T-cell (primary cell): Measurements from ENCODE around the gene CCDC12. TPM values are rescaled to one million over a fixed set of nuclear protein-coding genes. Genes with fewer than 3 reads are reported as not detected.

Experiments used
- ATAC-seq, 4 experiments: fragments of 200-7000 bp in 3 of 4; fragments of 150-1000 bp in 1 of 4; cut with Tn5 transposase; replicated peaks in 1 of 4; 1 replicate in 3 of 4; 2 replicates in 1 of 4; pipeline ENCODE4 v1.10.0; 2021; ENCODE audit warnings: moderate library complexity in 3 of 4, mild to moderate bottlenecking in 2 of 4, moderate number of reproducible peaks in 1 of 4
- CTCF ChIA-PET, 2 donors: fragments of 300-600 bp; sonication (Branson Sonifier 250); formaldehyde crosslinking; loops; one replicate each; lab custom pipeline; 2022; ENCODE audit warnings: antibody characterized with exemption in 2 of 2; lab: Charles Lee
- POLR2A ChIA-PET, 2 donors: fragments of 300-600 bp; sonication (Branson Sonifier 250); formaldehyde crosslinking; loops; one replicate each; lab custom pipeline; 2022; ENCODE audit warnings: antibody characterized with exemption in 2 of 2; lab: Charles Lee
- DNase-seq, 35 experiments: peaks; one replicate each; pipeline versions ENCODE4 v3.0.0 to v3.0.0-alpha.2; 2013 to 2023
- H3K27ac ChIP-seq: one replicate; pipeline ENCODE4 v1.5.1; 2013; ENCODE audit warnings: low read length
- H3K27me3 ChIP-seq, 2 experiments: replicated peaks in 1 of 2; 1 replicate in 1 of 2; 2 replicates in 1 of 2; pipeline versions ENCODE4 v1.6.1 to v1.7.0; 2013; ENCODE audit warnings: low read length in 1 of 2, mixed read lengths in 1 of 2; ENCODE audit not compliant: control insufficient read depth in 2 of 2, insufficient read depth in 2 of 2; ENCODE audit errors: extremely low read depth in 1 of 2
- H3K36me3 ChIP-seq, 2 donors: 1 replicate in 1 of 2; 2 replicates in 1 of 2; pipeline versions ENCODE4 v1.6.1 to v1.7.0; 2013; ENCODE audit warnings: low read length in 1 of 2; ENCODE audit not compliant: control insufficient read depth in 2 of 2, insufficient read depth in 1 of 2; ENCODE audit errors: extremely low read depth in 1 of 2
- H3K4me1 ChIP-seq, 2 experiments: 1 replicate in 1 of 2; 2 replicates in 1 of 2; pipeline versions ENCODE4 v1.6.1 to v1.7.0; 2013; ENCODE audit warnings: low read length in 2 of 2, mixed read lengths in 1 of 2; ENCODE audit not compliant: insufficient read depth in 2 of 2, control insufficient read depth in 1 of 2; ENCODE audit errors: extremely low read depth in 1 of 2
- H3K4me3 ChIP-seq, 2 donors: 1 replicate in 1 of 2; 2 replicates in 1 of 2; pipeline versions ENCODE4 v1.5.1 to v1.7.0; 2013; ENCODE audit warnings: mild to moderate bottlenecking in 2 of 2, low read length in 1 of 2, moderate library complexity in 1 of 2; ENCODE audit not compliant: control insufficient read depth in 1 of 2; ENCODE audit errors: extremely low read depth in 1 of 2
- H3K9me3 ChIP-seq: 2 replicates; pipeline ENCODE4 v1.7.0; 2013
- H3K27ac Mint-ChIP-seq, 2 donors: one replicate each; pipeline ENCODE4 v1.8.0; 2020 to 2021; ENCODE audit warnings: mild to moderate bottlenecking in 2 of 2, mixed read lengths in 2 of 2
- H3K27me3 Mint-ChIP-seq, 2 donors: one replicate each; pipeline ENCODE4 v1.8.0; 2021 to 2022; ENCODE audit warnings: mixed read lengths in 2 of 2
- H3K36me3 Mint-ChIP-seq: one replicate; pipeline ENCODE4 v1.8.0; 2021; ENCODE audit warnings: mixed read lengths
- H3K4me1 Mint-ChIP-seq, 3 donors: one replicate each; pipeline ENCODE4 v1.8.0; 2020 to 2022; ENCODE audit warnings: mixed read lengths in 3 of 3, mild to moderate bottlenecking in 1 of 3
- H3K4me3 Mint-ChIP-seq, 3 donors: one replicate each; pipeline ENCODE4 v1.8.0; 2020 to 2022; ENCODE audit warnings: mild to moderate bottlenecking in 3 of 3, mixed read lengths in 3 of 3, moderate library complexity in 3 of 3
- H3K9me3 Mint-ChIP-seq, 3 donors: one replicate each; pipeline ENCODE4 v1.8.0; 2020 to 2022; ENCODE audit warnings: mixed read lengths in 3 of 3
- WGBS: methylation state at CpG from one replicate; pipeline ENCODE4 v1.1.5; 2013; ENCODE audit warnings: missing lambda C conversion rate; ENCODE audit not compliant: insufficient coverage; 5-methylcytosine and 5-hydroxymethylcytosine counted together
- total RNA-seq, 35 experiments: library from RNA in 6 of 35; stranded (reverse) in 6 of 35; fragments of 120-200 nt in 1 of 35; gene quantifications; one replicate each; pipeline versions ENCODE4 v1.2.1 to v1.2.4 and lab custom pipeline; 2013 to 2026

Gene CCDC12
- total RNA-seq, 5 donors from 2014 or later (not counting 1 experiment from before 2014, with no cell fraction given), result 66.5 to 78.4 (median 72.8) TPM

DNA sequence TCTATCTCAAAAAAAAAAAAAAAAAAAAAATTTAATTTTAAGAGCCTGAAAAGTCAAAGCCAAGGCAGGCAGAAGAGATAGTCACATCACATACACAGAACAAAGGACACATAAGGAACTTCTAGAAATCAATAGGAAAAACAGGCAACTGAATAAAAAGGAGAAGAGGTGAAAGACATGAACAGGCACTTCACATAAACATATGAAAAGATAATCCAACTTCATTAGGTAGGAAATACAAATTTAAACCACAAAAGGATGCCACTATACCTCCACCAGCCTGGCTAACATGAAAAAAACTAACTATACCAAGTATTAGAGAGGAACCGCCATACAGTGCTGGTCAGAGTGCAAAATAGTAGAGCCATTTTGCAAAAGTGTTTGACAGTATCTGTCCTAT, 14.1 kb downstream of the CCDC12 start:
- Histone ChIP-seq H3K9me3 (no peaks in the 10 kb centered on the region), H3K27ac (no peak overlapping the region), H3K36me3 (peaks cover 0 to 18% of the 10 kb centered on the region in 2 donors), H3K4me3 (no peak overlapping the region), H3K4me1 (peaks cover 30 to 63% of the 10 kb centered on the region in 2 experiments), H3K27me3 (no peaks in the 10 kb centered on the region)
- H3K9me3 Mint-ChIP-seq, result no peaks in the 10 kb centered on the region
- no peaks in the 10 kb centered on the region for H3K27me3 Mint-ChIP-seq
- no peak for DNase-seq
- ATAC-seq, result no peak
- H3K27ac Mint-ChIP-seq, result peak overlapping the region; percentile 10 to 48
- H3K4me1 Mint-ChIP-seq, result peaks cover 78 to 84% (median 79%) of the 10 kb centered on the region in 3 donors
- ChIA-PET POLR2A (interaction anchor here in 1 of 2 donors (0.6 kb wide), 1 partner anchor 411 kb away, joined by 5 read pairs; no protein-coding TSS in a partner anchor), CTCF (no interaction called here)
- H3K4me3 Mint-ChIP-seq, result no peak overlapping the region
- H3K36me3 Mint-ChIP-seq, result peaks cover 11% of the 10 kb centered on the region
- no CpG with 5 or more reads among the region's 1 CpG for WGBS

DNA sequence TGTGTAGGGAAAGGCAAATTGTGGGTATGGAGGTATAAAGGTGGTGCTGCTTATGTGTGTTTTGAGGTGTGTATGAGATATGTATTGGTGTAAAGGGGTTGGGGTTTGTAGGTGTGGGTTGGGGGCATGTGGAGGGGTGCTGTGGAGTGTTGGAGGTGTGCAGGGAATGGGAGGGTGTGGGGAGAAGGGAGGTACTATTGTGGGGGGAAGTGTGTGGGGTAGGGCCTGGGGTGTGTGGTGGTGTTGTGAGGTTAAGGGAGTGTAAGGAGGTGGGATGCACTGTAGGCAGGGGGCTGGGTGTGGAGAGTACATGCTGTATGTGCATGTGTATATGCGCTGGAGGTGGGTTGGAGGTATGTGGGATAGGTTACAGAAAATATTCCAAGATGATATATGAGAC, 15.7 kb downstream of the CCDC12 start:
- POLR2A ChIA-PET, result interaction anchor here in 1 of 2 donors (0.6 kb wide), 1 partner anchor 15 kb away, joined by 3 read pairs; no protein-coding TSS in a partner anchor
- no peak overlapping the region for H3K4me3 ChIP-seq
- no peak overlapping the region for H3K27ac ChIP-seq
- peaks cover 30 to 62% of the 10 kb centered on the region in 2 experiments for H3K4me1 ChIP-seq
- DNase-seq (no peak), ATAC-seq (no peak)
- H3K27me3 ChIP-seq, result no peaks in the 10 kb centered on the region
- peaks cover 10% of the 10 kb centered on the region for H3K36me3 Mint-ChIP-seq
- H3K27me3 Mint-ChIP-seq, result no peaks in the 10 kb centered on the region
- H3K4me1 Mint-ChIP-seq, result peaks cover 78 to 84% (median 79%) of the 10 kb centered on the region in 3 donors
- WGBS, result no CpG with 5 or more reads among the region's 1 CpG
- H3K9me3 Mint-ChIP-seq, result no peaks in the 10 kb centered on the region
- no peaks in the 10 kb centered on the region for H3K9me3 ChIP-seq
- H3K27ac Mint-ChIP-seq, result peak overlapping the region; percentile 74 to 83
- H3K4me3 Mint-ChIP-seq, result peak overlapping the region in 1 of 3 donors; percentile 41
- peaks cover 0 to 14% of the 10 kb centered on the region in 2 donors for H3K36me3 ChIP-seq
- CTCF ChIA-PET, result no interaction called here

DNA sequence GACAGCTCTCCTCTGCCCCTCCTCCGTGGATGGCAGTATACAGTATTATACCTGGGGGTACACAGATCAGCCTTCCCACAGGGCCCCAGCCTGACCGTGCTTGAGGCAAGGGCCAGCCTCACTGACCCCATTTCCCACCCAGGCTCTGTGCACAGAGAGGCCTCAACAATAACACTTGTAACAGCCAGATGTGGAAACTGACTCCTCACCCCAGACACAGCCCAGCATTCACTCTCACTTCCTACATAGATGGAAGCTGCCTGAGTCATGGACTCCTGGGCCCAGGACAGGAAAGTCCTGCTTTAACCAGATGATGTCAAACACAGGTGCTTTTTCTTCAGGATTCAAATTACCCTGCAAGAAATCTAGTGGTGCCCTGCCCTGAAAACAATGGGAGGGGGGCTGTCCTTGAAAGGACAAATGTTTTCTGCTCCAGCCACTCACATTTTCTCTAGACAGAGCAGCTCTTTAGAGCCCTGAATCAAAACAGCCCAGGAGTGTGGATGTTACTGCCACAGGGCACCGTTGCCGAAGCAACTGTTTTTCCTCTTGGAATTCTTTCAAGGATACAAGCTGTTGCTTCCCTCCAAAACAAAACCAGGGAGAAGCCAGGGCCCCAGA, 16.4 kb downstream of the CCDC12 start:
- Histone ChIP-seq H3K27me3 (no peaks in the 10 kb centered on the region), H3K4me1 (peaks cover 31 to 62% of the 10 kb centered on the region in 2 experiments), H3K27ac (peak overlapping the region; percentile 67), H3K36me3 (peaks cover 0 to 8% of the 10 kb centered on the region in 2 donors), H3K9me3 (no peaks in the 10 kb centered on the region), H3K4me3 (no peak overlapping the region)
- Mint-ChIP-seq H3K27ac (peak overlapping the region; percentile 74 to 83), H3K4me3 (peak overlapping the region in 1 of 3 donors; percentile 41), H3K36me3 (peaks cover 7% of the 10 kb centered on the region), H3K9me3 (no peaks in the 10 kb centered on the region), H3K27me3 (no peaks in the 10 kb centered on the region), H3K4me1 (peaks cover 78 to 84% (median 79%) of the 10 kb centered on the region in 3 donors)
- WGBS, result 75% methylated on average over 3 of the region's 4 CpGs
- no peak for DNase-seq
- no peak for ATAC-seq
- ChIA-PET CTCF (no interaction called here), POLR2A (interaction anchor here in 1 of 2 donors (0.6 kb wide), 1 partner anchor 16 kb away, joined by 3 read pairs; no protein-coding TSS in a partner anchor)

DNA sequence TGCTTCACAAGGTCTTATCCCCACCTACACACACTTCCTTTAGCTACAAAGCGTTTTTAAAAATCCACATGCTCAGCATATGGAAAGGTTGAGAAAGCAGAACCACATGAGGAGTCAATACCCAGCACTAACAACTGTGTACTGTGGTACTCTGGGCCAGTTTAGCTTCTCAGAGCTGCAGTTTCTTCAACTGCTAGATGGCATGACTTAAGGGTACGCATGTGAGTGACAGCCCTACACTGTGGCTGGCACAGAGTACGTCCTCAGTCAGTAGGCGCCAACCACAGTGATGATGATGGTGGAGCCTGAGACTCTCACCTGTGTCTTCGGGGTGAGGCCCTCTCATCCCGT, 17.4 kb downstream of the CCDC12 start:
- peaks cover 87 to 90% (median 88%) of the 10 kb centered on the region in 3 donors for H3K4me1 Mint-ChIP-seq
- H3K9me3 ChIP-seq, result no peaks in the 10 kb centered on the region
- no peaks in the 10 kb centered on the region for H3K27me3 Mint-ChIP-seq
- H3K4me1 ChIP-seq, result peaks cover 34 to 71% of the 10 kb centered on the region in 2 experiments
- peak overlapping the region; percentile 67 for H3K27ac ChIP-seq
- 0% methylated on average over 1 of the region's 6 CpGs for WGBS
- ATAC-seq (peak; percentile 26 to 79 (median 52)), DNase-seq (peak in 15 of 35 experiments; percentile 19 to 65 (median 35))
- peaks cover 7% of the 10 kb centered on the region for H3K36me3 Mint-ChIP-seq
- POLR2A ChIA-PET, result interaction anchor here in 1 of 2 donors (0.6 to 1.0 kb wide), 5 partner anchors 11 to 147 kb away, joined by 3 to 14 read pairs (median 4); no protein-coding TSS in a partner anchor
- H3K27ac Mint-ChIP-seq, result peak overlapping the region; percentile 74 to 83
- H3K9me3 Mint-ChIP-seq, result no peaks in the 10 kb centered on the region
- CTCF ChIA-PET, result interaction anchor here (0.6 to 2.4 kb wide), 4 partner anchors 12 to 96 kb away, joined by 3 to 11 read pairs (median 4); no protein-coding TSS in a partner anchor
- peaks cover 0 to 6% of the 10 kb centered on the region in 2 donors for H3K36me3 ChIP-seq
- H3K4me3 Mint-ChIP-seq, result peak overlapping the region in 2 of 3 donors; percentile 7 to 41
- H3K27me3 ChIP-seq, result no peaks in the 10 kb centered on the region
- H3K4me3 ChIP-seq, result no peak overlapping the region

DNA sequence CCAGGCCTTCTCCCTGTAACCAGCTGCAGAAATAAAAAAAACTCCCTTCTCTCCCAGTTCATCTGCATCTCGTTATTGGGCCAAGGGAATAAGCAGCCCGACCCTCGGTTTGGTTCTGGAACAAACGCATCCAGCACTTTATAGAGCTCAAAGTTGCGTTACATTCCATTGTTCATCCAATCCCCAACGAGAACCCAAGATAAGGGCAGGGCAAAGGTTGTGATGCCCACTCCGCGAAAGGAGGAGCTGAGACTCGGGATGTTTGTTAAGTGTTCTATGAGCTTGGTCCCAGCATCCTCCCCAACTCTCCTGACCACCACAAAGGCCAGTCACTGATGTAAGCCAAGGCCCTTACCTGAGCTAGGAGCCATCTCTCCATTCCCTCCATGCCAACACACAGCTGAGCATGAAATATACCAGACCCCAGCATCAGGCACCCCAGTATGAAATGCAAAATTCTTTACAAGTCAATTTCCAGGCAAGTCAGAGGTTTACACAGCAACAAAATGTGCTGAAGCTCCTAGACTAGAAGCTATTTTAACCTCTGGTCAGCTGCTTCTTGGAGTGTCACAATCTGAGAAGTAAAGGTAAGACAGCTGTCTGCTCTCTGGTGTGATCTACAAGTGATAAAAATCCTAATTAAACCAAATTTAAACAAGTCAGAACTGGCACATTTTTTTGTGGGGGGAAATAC, 17.9 kb downstream of the CCDC12 start:
- Histone ChIP-seq H3K4me3 (no peak overlapping the region), H3K27ac (peak overlapping the region; percentile 67), H3K9me3 (no peaks in the 10 kb centered on the region), H3K36me3 (peaks cover 0 to 6% of the 10 kb centered on the region in 2 donors), H3K4me1 (peaks cover 38 to 76% of the 10 kb centered on the region in 2 experiments), H3K27me3 (no peaks in the 10 kb centered on the region)
- Mint-ChIP-seq H3K4me1 (peaks cover 93 to 96% (median 93%) of the 10 kb centered on the region in 3 donors), H3K4me3 (peak overlapping the region in 2 of 3 donors; percentile 7 to 41), H3K27ac (peak overlapping the region; percentile 74 to 83), H3K27me3 (no peaks in the 10 kb centered on the region), H3K9me3 (no peaks in the 10 kb centered on the region), H3K36me3 (peaks cover 7% of the 10 kb centered on the region)
- POLR2A ChIA-PET, result interaction anchor here in 1 of 2 donors (0.6 to 1.0 kb wide), 5 partner anchors 11 to 147 kb away, joined by 3 to 14 read pairs (median 4); no protein-coding TSS in a partner anchor
- DNase-seq (no peak), ATAC-seq (no peak)
- 93% methylated on average over 2 of the region's 9 CpGs for WGBS
- CTCF ChIA-PET, result interaction anchor here (0.5 to 2.4 kb wide), 6 partner anchors 11 to 112 kb away, joined by 3 to 11 read pairs (median 4); no protein-coding TSS in a partner anchor
